DND-41 (cell line): ENCODE measurements around the gene EFNB3.

ENCODE experiments used
- CTCF ChIP-seq: IDR thresholded peaks from 2 replicates; pipeline ENCODE4 v1.5.1; 2012; ENCODE audit warnings: borderline replicate concordance, low read length, moderate library complexity, mild to moderate bottlenecking; ENCODE audit not compliant: poor library complexity, severe bottlenecking; ENCODE audit errors: extremely low read depth
- EZH2 ChIP-seq: IDR thresholded peaks from 3 replicates; pipeline ENCODE4 v1.6.1; 2012; ENCODE audit warnings: borderline replicate concordance, low read depth, mild to moderate bottlenecking, moderate library complexity, low read length, inconsistent platforms; ENCODE audit not compliant: severe bottlenecking

GRCh38 chr17:7656958-7657609, 47.9 kb upstream of the EFNB3 start:
- TF ChIP-seq CTCF (no peak), EZH2 (no peak)
